HL-60/S4 (cell line): Measurements from ENCODE around the gene BCAN.
"Not testable (repeated sequence)": the region's sequence is repeated elsewhere in the genome, so short reads cannot be mapped to it uniquely, and the experiment has no call there.

Source experiments
- in situ Hi-C: fragments of 300-500 bp; cut with MboI; formaldehyde crosslinking; loops from 2 replicates; pipeline ENCODE4 v1.14.3; 2022; ENCODE audit warnings: low sequenced_read_pairs

BCAN gene

DNA sequence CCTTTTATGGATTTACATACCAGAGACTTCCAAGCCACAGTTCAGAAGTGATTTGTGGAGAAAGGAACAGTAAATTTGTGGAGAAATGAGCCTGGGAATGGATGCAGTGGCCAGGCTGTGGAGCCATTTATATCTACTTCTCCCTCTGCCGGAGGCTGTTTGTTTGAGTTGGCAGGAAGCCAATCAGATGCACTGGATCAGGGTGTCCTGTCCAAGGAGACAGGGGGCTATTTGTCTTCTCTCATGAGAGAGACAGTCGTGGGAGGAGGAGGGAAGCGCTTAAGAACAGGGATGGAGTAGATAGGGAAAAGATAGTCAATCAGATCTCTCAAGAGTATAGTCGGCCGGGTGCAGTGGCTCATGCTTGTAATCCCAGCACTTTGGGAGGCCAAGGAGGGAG is 25.5 kb upstream of the BCAN start:
- in situ Hi-C loops: loop anchor here (10.0 kb wide), 1 partner anchor 242 kb away; no protein-coding TSS in a partner anchor

DNA sequence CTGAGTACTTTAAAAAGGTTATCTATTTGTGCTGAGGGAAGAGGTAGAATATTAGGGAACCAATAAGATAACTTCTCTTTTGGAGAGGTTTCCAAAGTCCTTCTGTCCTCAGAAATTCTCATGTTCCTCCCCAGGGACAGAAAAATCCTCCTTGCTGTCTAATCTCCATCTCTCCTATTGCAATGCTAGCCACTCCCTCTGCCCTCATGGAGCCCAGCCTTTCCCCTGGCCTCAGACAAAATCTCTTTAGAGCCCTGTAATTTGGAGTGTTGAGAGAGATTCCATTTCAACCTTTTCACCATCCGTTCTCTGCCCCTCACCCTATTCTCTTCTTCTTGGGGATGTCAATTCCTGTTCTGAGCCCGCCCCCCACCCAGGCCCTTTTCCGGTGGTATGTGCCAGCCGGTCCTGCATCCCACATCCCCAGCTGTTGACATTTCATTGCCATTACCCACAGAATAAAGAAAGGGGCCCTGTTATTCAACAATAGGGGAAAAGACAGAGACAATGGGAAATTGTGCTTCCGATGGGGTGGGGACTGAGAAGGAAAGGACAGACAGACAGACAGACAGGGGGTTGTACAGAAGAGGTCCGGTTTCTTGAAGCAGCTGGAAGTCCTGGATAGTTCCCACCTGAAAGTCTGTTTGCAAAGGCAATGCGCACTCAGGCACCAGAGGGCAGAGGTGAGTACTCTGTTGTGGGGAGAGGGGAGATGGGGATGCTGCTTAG is 22.9 kb upstream of the BCAN start, which contains the start of gene HAPLN2:
TSS of gene HAPLN2 (plus strand) at position 563 of the 729 bp plus-strand sequence. CDS start 4,076 bp downstream, outside the sequence.
- in situ Hi-C loops: loop anchor here (10.0 kb wide), 1 partner anchor 244 kb away; no protein-coding TSS in a partner anchor

DNA sequence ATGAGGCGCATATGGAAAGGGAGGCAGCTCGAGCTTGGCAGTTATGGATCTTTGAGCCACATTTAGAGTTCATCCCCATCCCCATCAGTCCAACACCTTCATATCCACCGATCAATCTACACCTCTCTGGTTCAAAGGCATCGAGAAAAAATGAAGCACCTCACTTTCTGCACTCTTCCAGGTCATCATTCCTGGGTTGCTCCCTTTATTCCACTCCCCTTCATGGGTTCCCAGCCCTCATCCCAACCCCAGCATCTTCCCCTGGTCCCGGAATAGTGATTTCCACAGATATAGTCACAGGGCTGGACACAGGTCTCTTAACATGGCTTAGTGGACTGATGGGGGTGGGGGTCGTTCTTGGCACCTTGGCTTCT is 22.3 kb upstream of the BCAN start:
- in situ Hi-C loops: loop anchor here (10.0 kb wide), 1 partner anchor 245 kb away; no protein-coding TSS in a partner anchor

DNA sequence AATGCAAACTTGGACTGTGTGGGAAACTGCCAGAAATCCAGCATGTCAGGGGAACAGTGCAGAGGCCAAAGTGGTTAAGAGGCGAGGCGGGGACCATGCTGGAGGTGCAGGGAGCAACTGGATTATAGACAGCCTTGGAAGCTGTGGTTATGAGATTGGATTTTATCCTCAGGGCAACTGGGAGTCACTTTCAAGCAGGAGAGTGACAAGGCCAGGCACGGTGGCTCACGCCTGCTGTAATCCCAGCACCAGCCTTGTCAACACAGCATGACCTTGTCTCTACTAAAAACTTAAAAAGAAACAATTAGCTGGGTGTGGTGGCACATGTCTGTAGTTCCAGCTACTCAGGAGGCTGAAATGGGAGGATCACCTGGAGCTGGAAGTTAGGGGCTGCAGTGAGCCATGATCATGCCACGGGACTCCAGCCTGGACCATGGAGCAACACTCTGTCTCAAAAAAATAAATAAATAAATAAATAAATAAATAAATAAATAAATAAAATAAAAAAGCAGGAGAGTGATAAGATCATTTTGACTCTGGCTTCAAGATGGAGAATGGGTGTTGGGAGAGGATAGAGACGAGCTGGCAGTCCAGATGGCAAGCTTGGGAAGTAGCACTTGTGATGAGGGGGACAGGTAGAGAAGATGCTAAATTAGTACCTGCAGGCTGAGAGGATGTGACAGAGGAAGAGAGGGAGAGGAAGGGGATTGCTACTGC is 19.2 kb upstream of the BCAN start:
- in situ Hi-C loops: no loop called here

DNA sequence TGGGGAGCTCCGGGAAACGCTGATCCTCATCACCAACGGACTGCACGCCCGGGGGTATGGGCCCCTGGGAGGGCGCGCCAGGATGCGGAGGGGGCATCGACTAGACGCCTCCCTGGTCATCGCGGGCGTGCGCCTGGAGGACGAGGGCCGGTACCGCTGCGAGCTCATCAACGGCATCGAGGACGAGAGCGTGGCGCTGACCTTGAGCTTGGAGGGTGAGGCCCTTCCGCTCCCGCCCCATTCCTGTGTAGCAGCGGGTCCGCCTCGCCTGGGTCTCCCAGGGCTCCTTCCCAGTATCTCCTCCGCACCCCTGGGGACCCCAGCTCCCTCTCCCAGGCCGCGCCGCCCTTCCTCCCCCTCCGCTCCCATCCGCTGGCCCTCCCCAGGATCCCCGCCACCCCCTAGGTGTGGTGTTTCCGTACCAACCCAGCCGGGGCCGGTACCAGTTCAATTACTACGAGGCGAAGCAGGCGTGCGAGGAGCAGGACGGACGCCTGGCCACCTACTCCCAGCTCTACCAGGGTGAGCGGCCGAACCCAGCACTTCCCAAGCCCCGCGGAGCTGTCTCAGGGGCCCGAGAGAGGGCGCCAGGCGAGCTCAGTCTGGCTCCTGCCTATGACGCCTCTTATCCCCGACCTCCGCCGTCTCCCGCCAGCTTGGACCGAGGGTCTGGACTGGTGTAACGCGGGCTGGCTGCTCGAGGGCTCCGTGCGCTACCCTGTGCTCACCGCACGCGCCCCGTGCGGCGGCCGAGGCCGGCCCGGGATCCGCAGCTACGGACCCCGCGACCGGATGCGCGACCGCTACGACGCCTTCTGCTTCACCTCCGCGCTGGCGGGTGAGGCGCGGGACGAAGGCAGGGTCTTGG is 17.7 kb upstream of the BCAN start:
- in situ Hi-C loops: no loop called here

DNA sequence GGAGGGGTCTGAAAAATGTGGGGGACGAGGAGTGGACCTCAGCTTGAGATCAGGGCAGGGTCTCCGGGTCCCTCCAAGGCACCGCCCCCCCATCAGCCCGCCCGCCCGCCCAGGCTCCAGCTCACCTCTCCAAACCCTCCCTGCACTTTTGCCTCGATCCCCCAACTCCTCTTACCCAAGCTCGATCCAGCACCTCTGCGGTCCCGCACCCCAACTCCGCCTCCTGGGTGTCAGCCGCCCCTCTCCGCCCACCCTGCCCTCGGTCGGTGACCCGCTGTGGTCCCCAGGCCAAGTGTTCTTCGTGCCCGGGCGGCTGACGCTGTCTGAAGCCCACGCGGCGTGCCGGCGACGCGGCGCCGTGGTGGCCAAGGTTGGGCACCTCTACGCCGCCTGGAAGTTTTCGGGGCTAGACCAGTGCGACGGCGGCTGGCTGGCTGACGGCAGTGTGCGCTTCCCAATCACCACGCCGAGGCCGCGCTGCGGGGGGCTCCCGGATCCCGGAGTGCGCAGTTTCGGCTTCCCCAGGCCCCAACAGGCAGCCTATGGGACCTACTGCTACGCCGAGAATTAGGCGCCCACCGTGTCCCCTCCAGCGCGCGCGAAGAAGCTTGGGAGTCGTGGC is 17.0 kb upstream of the BCAN start:
- in situ Hi-C loops: loop anchor here (5.0 kb wide), 1 partner anchor 47 kb away; no protein-coding TSS in a partner anchor

DNA sequence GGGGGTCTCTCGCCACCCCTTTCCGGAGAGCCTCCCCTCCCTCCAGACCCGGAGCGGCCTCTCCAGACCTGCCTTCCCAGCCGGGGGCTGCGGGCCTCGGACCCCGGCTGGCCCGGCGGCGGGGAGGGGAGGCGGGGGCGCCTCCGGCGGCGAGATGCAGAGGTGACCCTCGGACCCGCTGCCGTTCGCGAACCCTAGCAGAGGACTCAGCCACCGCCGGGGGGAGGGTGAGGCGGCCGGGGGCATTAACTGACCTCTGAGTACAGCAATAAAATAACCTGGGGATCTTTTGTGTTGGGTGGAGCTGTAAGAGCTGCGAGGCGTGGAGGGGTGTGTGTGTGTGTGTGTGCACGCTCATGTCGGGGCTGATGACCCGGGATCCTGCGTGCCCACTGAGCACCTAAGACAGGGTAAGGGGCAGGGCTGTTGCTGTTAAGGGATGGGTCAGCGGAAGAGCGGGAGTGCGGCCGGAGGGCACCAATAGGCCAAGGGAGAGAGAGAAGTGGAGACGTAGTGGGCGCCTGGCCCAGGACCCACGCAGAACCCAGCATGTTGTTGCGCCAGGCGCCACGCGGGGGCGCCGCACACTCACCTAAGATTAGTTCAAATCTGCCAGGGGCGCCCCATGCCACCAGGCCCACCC is 16.4 kb upstream of the BCAN start:
- in situ Hi-C loops: loop anchor here (5.0 kb wide), 1 partner anchor 47 kb away; no protein-coding TSS in a partner anchor

DNA sequence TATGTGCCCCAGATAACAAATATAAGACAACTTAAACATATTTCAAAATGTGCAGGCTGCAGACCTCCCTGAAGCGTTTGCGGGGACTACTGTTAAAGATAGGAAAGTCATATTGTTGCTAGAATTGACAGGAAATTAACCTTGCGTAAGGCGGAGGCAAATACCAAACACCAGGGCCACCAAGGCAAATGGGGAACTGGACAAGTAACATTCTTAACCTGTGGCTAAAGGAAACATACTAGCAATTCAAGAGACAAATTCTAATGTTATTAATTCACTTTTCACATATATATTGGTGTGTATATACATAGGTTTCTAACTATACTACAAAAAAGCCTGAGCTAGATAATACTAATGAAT is 15.9 kb upstream of the BCAN start:
- in situ Hi-C loops: loop anchor here (5.0 kb wide), 1 partner anchor 46 kb away; no protein-coding TSS in a partner anchor

DNA sequence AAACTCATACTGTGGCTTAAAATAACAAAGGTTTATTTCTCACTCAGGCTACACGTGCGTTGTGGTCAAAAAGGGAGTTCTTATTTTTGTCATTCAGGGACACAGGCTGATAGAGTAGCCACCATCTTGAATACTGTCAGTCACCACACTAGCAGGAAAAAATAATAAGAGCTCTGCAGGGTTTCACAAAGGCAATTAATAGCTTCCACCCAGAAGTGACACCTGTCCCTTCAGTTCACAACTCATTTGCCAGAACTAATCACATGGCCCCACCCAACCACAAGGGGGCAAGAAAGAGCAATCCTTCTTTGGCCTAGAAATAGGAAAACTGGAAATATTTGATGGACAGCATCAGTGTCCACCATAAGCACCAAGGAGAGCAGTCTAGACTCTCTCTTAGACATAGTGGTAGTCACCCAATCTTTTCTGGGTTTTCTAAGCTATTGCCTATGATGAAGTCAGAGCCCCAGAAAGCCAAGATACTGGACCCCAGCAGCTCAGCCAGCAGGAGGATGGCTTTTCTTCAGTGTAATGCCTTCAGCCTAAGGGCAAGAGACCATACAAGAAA is 14.5 kb upstream of the BCAN start:
- in situ Hi-C loops: loop anchor here (5.0 kb wide), 1 partner anchor 45 kb away; no protein-coding TSS in a partner anchor

DNA sequence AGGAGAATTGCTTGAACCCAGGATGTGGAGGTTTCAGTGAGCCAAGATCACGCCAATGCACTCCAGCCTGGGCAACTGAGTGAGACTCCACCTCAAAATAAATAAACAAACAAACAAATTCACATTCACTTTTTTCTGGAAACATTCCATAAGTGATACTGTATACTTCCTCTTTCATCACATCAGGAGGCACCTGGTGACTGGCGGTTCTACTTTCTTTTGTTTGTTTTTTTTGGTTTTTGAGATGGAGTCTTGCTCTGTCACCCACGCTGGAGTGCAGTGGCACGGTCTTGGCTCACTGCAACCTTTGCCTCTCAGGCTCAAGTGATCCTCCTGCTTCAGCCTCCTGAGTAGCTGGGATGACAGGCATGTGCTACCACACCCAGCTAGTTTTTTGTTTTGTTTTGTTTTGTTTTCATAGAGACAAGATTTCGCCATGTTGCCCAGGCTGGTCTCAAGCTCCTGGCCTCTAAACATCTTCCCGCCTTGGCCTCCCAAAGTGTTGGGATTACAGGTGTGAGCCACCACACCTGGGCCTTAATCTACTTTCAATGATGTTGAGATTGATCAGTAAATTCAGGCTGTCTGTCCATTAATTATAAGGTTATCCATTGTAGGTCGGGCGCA is 12.0 kb upstream of the BCAN start:
- in situ Hi-C loops: loop anchor here (5.0 kb wide), 1 partner anchor 42 kb away; no protein-coding TSS in a partner anchor

DNA sequence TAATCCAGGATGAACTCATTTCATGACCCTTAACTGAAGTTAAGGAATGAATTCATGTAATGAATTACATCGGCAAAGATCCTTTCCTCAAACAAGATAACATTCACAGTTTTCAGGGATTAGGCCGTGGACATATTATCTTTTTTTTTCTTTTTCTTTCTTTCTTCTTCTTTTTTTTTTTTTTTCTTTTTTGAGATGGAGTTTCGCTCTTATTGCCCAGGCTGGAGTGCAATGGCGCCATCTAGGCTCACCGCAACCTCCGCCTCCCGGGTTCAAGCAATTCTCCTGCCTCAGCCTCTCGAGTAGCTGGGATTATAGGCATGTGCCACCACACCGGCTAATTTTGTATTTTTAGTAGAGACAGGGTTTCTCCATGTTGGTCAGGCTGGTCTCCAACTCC is 10.8 kb upstream of the BCAN start:
- in situ Hi-C loops: not testable (repeated sequence)

DNA sequence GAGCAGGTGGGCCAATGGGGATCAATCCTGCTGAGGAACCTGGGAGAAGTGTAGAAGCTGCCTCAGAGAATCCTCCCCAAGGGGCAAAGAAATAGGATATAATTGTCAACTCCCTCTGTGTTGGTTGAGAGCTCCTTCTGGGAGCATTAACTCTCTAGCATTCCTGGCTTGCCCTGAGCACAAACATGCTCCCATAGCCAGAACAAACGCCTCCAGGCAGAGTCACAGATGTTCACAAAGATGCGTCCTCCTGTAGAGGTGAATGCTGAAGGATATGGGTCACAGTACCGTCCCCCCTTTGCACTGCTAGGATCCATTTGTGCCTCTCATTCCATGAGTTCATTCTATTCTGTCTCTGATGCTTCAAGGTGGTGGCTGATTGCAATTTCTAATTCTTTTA is 9.6 kb upstream of the BCAN start:
- in situ Hi-C loops: no loop called here

DNA sequence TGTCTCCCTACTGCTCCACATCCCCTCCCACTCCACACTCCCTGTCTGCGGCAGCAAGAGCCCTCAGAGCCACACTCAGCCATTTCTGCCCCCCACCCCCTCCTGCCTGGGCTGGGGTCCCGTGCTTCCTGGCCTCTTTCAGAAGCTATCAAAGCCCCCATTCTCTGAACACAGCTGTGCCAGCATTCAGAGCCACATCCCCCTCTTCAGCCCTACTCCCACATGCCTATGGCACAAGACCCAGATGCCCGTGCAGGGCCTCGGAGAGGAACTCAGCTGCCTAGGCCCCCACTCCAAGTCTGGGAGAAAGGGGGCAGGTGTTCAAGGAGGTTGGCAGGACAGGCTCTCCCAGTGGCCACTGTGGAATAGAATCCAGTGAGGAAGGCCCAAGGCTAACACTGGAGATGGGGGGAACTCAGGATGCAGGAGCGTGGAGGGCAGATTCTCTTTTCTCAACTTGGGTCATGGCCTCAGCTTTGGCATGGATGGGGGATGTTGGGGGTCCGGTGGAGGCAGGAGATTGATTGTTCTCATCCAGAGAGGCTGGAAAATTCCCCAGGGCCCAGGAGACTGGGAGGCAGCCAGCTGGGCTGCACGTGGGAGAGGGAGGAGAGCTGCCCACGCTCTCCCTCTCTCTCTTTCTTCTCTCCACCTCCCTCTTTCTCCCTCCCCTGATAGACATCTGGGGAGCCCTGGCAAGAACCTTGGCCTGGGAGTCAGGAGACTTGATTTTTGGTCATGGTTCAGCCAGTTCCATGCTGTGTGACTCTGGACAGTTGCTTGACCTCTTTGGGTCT is 3.5 kb upstream of the BCAN start:
- in situ Hi-C loops: no loop called here

DNA sequence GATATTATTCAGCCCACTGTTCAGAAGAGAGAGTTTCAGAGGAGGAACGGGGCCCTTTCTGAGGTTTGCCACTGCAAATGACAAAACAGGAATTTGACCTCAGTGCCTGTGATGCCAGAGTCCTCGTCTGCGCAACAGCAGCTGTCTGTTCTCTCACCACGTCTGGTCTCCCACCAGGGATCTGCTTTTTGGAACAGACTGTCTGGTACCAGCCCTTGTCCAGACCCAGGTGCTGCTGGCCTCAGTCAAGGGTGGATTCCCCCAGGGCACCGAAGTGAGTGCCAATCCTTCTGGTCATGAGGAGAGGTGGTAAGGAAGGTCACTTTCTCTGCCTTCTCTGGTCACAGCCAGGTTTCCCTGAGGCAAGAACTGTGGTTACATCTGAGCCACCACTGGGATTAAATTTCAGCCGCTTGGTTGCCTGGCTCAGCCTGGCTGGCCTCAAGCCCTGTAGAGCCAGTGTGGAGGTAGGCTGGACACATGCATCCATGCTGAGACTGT is 2.3 kb upstream of the BCAN start:
- in situ Hi-C loops: no loop called here

DNA sequence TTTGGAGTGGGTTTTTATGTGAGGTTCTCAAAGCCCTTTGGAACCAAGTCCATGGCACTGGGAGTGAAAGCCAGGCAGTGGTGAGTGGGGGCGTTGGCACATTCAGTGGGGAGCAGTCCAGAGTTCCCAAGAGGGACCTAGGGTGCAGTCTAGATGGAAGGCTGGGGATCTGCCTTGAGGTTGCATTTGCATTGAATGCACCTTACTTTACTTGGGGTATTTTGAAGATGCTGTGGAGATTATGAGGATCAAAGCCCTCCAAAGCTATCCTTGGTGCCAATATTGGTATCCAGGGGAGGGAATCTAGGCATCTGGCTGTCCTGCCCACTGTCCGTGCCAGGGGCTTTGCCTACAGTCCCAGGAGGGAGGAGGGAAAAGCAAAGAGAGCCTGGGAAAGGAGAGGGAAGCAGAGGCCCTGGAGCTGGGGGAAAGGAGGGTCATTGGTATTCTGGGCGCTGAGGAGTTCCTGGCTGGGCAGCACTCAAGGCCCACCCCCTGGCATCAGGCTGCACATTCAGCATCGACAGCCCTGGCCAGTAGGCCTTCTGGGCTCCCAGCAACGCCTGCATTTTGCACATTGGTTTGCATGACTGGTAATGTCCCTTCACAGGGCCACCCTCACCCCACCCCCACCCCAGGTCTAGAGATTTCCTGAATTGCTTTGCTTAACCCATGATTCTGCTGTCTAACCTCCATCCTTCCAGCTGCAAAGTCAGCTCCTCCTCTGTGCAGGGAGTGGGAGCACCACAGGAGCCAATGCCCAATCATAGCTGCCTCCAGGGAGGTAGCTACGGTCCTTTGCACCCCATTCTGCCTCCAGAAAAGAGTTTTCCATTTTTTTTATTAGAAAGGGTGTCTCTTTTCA is 843 bp upstream of the BCAN start:
- in situ Hi-C loops: no loop called here

DNA sequence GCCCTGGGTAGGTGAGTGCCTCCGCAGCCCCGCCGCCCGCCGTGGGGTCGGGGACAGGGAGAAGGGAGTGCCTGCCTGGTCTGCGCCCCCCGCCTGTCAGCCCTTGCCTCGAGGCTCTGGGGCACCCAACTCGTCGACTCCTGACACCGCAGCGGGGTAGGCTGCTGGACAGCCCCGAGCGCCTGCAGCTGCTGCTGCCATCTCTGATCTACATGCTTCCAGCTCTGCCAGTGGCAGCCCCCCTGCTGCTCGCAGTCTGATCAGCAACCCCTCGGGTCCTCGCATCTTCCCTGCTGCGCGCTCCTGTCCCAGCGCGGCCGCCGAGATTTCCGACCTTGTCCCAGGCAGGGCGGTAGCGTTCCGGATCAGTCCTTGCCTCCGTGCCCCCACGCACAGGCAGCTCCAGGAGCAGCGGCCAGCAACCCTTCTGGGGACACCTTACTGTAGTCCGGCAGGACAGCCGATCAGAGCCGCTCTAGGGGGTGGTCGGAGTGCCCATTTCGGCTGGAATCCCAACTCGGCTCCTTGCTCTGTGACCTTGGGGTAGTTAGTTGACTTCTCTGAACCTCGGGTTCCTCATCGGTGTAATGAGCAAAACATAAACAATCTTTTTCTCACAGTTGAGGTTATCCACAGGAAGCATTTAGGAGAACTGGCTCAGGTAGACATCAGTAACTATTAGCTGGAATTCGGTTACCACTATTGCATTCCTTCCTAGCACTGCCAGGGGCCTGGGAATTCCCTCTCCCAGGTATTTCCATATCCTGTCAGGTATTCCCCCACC is 540 bp downstream of the BCAN start:
- in situ Hi-C loops: no loop called here
